ENCODE measurements around the gene SELP. TPM values are rescaled to one million over a fixed set of nuclear protein-coding genes. Genes with fewer than 3 reads are reported as not detected.

SELP gene
- total RNA-seq, 1 donor = under 0.01 TPM

DNA sequence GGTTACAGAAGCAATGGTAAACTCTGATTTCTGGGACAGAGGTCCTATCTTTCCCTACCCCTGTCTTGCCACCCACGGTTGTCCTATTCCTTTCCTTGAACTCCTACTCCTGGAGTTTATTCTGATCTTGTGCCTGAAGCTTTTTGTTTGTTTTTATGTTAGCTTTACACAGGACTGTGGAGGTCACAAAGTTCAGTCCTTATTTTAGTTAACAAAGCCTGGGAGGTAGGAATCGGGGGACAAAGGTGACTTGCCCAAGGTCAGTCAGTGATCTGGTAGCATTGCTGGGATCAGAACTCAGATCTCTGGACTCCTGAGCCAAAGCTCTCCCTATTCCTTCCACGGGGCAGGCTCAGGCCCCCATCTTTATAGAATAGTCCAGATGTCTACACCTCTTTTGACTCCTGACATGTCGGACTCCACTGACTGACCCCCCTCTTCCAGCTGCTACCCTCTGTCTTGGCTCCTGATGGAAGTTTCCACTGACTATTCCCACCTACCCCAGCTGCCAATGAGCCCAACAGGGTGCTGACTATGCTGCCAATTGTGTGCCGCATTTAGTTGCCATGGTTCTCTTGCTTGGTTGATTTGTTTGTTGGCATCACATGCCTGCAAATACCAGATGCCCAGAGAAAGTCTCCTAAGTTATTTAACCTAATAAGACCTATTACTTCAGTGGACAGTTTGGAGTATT, 53.5 kb downstream of the SELP start:
- no peak for TF ChIP-seq CTCF (IDR thresholded peaks at IDR 0.05; ENCODE audit: insufficient read depth, low read length)
- no peak overlapping the region for H3K4me3 ChIP-seq (ENCODE audit: low read depth, low read length)
- DNase-seq (ENCODE audit: low read depth) = no peak

DNA sequence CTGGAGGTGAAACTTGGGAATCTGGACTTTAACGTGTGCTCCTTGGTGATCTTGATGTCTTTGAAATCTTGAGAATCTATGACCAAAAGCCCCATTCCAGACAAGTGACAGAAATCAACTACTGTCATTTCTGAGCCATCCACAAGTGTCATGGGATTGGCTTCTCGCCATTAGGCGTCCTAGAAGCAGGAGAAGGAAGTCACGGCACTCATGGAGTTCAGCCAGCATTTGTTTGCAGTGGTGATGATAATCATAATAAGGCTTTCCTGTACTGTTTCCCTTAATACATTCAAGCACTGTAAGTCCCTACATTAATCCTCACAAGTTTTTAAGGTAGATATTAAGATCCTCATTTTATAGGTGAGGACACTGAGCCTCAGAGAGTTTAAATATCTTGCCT, 55.6 kb downstream of the SELP start:
- TF ChIP-seq CTCF (IDR thresholded peaks at IDR 0.05; ENCODE audit: insufficient read depth, low read length) = no peak
- H3K4me3 ChIP-seq (ENCODE audit: low read depth, low read length) = no peak overlapping the region
- no peak for DNase-seq (ENCODE audit: low read depth)

DNA sequence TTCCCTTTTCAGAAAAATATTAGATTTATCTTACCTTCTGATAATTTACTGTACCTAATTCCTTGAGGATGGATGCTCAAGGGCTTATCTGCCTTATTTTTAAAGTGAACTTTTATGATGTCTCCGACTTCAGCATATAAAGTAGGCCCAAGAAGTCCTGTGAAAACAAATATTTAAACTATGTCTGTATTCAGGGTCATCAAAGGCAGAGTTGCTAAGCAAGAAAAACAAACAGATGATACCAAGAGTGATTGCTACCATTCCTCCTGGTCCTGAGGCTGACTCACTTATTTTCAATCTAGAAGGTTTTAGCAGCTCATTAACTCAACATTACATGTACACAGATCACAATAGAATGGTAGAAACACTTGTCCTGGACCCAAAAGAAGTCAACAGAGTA, 57.7 kb downstream of the SELP start:
- DNase-seq (ENCODE audit: low read depth) = no peak
- H3K4me3 ChIP-seq (ENCODE audit: low read depth, low read length) = no peak overlapping the region

DNA sequence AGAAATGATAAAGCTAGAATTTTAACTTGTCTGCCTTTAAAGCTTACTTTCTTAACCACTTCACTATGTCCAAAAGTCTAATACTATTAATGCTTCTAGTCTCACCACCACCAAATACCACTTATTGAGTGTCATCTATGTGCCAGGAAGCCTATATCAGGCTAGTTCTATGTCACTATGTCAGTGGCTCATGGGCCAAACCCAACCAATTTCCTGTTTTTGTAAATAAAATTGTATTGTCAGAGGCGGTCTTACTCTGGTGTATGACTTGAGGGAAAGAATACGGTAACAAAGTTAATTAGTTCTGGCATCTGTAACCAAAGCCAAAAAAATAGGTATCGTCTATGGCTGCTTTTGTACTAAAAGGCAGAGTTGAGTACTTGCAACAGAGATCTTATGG, 58.5 kb downstream of the SELP start:
- TF ChIP-seq CTCF (IDR thresholded peaks at IDR 0.05; ENCODE audit: insufficient read depth, low read length) = no peak
- no peak for DNase-seq (ENCODE audit: low read depth)

More for the DNA sequence above, 57.7 kb downstream of the SELP start:
- TF ChIP-seq CTCF (IDR thresholded peaks at IDR 0.05; ENCODE audit: insufficient read depth, low read length) = no peak

GRCh38 chr1:169570172-169570574, 59.8 kb downstream of the SELP start:
- TF ChIP-seq CTCF (IDR thresholded peaks at IDR 0.05; ENCODE audit: insufficient read depth, low read length) = no peak
- DNase-seq (ENCODE audit: low read depth) = no peak
- H3K4me3 ChIP-seq (ENCODE audit: low read depth, low read length) = no peak overlapping the region

More for the DNA sequence above, 58.5 kb downstream of the SELP start:
- H3K4me3 ChIP-seq (ENCODE audit: low read depth, low read length) = no peak overlapping the region

DNA sequence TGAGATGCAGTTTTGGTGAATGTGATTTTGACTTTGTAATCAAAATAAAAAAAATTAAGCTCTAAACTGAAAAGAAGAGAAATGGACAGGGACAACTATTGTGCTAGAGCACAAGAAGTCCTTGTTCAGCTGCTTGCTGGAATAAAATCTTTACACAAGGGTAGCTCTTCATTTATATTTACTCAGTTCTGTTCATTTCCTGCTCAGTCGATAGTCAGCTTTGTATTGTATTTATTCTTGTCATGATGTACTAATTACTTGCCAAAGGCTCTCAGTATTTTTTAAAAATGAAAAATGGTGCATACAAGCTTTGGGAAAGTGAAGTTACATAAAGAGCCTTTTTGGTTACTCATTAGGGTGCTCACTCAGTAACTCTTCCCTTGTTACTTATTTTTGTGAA, 61.4 kb downstream of the SELP start:
- no peak overlapping the region for H3K4me3 ChIP-seq (ENCODE audit: low read depth, low read length)
- DNase-seq (ENCODE audit: low read depth) = no peak
- TF ChIP-seq CTCF (IDR thresholded peaks at IDR 0.05; ENCODE audit: insufficient read depth, low read length) = no peak
